ENCODE measurements around the gene BIRC3. TPM values are rescaled to one million over a fixed set of nuclear protein-coding genes. Genes with fewer than 3 reads are reported as not detected.

The BIRC3 gene
- total and polyA plus RNA-seq, 7 donors, result 9.1 to 92.6 (median 18.4) TPM

DNA sequence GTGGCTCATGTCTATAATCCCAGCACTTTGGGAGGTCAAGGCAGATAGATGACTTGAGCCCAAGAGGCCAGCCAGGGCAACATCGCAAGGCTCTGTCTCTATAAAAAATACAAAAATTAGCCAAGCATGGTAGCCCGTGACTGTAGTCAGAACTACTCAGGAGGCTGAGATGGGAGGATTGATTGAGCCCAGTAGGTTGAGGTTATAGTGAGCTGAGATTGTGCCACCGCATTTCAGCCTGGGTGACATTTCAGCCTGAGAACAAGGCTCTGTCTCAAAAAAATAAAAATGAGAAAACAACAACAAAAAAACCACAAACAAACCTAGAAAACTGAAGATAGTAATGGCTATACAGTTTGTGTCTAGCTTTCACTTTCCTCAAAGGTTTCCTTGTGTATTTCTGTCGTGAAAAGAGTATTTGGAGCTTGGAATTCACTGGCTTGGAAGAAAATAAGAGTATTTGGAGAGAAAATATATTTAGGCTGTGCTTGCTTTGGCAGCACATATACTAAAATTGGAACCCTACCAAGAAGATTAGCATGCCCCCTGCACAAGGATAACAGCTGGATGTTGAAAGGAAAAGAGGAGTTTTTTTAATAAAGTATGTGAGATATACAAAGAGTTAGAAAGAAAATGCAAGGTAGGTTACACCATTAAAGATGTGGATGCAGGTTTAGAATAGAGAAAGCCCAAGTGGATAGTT lies 3.9 kb upstream of the BIRC3 start:
- Histone ChIP-seq H3K27me3 (no peaks in the 10 kb centered on the region), H3K4me1 (peaks cover 0 to 43% (median 17%) of the 10 kb centered on the region in 4 donors), H3K36me3 (no peaks in the 10 kb centered on the region), H3K9me3 (no peaks in the 10 kb centered on the region), H3K4me3 (peak overlapping the region in 3 of 4 donors; percentile 4 to 25 (median 22)), H3K27ac (peak overlapping the region; percentile 62 to 74 (median 70))
- no peak for TF ChIP-seq EP300 (IDR thresholded peaks at IDR 0.05)
- TF ChIP-seq, protein P1, sequence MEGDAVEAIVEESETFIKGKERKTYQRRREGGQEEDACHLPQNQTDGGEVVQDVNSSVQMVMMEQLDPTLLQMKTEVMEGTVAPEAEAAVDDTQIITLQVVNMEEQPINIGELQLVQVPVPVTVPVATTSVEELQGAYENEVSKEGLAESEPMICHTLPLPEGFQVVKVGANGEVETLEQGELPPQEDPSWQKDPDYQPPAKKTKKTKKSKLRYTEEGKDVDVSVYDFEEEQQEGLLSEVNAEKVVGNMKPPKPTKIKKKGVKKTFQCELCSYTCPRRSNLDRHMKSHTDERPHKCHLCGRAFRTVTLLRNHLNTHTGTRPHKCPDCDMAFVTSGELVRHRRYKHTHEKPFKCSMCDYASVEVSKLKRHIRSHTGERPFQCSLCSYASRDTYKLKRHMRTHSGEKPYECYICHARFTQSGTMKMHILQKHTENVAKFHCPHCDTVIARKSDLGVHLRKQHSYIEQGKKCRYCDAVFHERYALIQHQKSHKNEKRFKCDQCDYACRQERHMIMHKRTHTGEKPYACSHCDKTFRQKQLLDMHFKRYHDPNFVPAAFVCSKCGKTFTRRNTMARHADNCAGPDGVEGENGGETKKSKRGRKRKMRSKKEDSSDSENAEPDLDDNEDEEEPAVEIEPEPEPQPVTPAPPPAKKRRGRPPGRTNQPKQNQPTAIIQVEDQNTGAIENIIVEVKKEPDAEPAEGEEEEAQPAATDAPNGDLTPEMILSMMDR (IDR thresholded peaks at IDR 0.05), result no peak
- TF ChIP-seq POLR2AphosphoS5 (IDR thresholded peaks at IDR 0.05), result no peak
- no peak for TF ChIP-seq POLR2A (IDR thresholded peaks at IDR 0.05)
- WGBS, 2 donors, result 63 to 70% methylated on average over 4 of the region's 4 CpGs
- no peak for DNase-seq
- intact Hi-C loops (cut with DNase I), result no loop called here

DNA sequence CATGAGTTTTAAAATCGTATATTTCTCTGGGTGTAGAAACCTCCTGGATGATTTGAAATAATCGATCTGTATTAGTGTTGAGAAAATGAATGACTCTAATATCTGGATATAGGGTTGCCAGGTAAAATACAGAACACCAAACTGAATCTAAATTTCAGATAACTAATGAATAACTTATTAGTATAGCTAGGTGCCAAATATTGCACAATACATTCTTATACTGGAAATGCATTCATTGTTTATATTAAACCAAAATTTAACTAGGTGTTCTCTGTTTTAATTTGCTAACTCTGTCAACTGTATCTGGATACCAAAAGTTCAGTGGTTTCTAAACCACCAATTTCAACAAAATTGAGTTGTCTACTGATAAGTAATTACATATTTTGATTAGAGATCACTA lies 2.5 kb upstream of the BIRC3 start:
- no peaks in the 10 kb centered on the region for H3K27me3 ChIP-seq
- H3K4me3 ChIP-seq, result no peak overlapping the region
- H3K27ac ChIP-seq, result peak overlapping the region in 1 of 4 donors; percentile 73
- intact Hi-C loops (cut with DNase I), result no loop called here
- TF ChIP-seq POLR2A (IDR thresholded peaks at IDR 0.05) (no peak), EP300 (IDR thresholded peaks at IDR 0.05) (no peak), POLR2AphosphoS5 (IDR thresholded peaks at IDR 0.05) (no peak)
- TF ChIP-seq, protein P1 (IDR thresholded peaks at IDR 0.05), result no peak
- H3K4me1 ChIP-seq, result peaks cover 0 to 52% (median 21%) of the 10 kb centered on the region in 4 donors
- H3K36me3 ChIP-seq, result no peaks in the 10 kb centered on the region
- 62 to 85% methylated on average over 2 of the region's 2 CpGs for WGBS, 2 donors
- no peaks in the 10 kb centered on the region for H3K9me3 ChIP-seq
- no peak for DNase-seq

DNA sequence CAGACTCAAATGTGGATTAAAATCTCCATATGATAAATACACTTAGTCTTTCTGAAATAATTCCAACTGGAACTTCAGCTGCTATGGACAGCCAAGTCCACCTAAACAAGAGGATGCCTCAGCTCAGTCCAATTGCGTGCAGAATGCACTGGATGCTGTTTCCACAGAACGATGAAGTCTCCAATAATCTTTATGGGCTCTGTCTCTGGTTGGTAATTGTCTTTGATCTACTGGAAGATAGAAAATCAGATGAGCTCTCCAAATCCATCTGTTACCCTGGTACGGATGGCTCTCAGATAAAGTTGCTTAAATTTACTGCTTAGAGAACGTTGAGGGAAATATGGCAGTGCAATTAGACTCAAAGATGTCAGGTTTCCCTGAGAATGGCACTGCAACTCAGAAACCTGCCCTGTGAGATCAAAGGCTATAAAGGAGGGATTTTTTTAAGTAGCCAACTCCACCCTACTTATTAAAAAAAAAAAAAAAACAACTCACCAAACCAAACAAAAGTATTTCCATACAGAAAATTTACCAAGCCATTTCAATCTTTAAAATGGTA lies 859 bp upstream of the BIRC3 start:
- no peaks in the 10 kb centered on the region for H3K27me3 ChIP-seq
- WGBS, 2 donors, result 19 to 46% methylated on average over 4 of the region's 4 CpGs
- H3K27ac ChIP-seq, result peak overlapping the region; percentile 78 to 85 (median 83)
- H3K4me3 ChIP-seq, result peak overlapping the region in 2 of 4 donors; percentile 56 to 70
- H3K4me1 ChIP-seq, result peaks cover 0 to 66% (median 29%) of the 10 kb centered on the region in 4 donors
- H3K9me3 ChIP-seq, result no peaks in the 10 kb centered on the region
- no peak for TF ChIP-seq POLR2AphosphoS5 (IDR thresholded peaks at IDR 0.05)
- no peak for TF ChIP-seq POLR2A (IDR thresholded peaks at IDR 0.05)
- TF ChIP-seq EP300 (IDR thresholded peaks at IDR 0.05), result no peak
- TF ChIP-seq, protein P1 (IDR thresholded peaks at IDR 0.05), result no peak
- DNase-seq, result no peak
- intact Hi-C loops (cut with DNase I), result loop anchor here (2.0 kb wide), 1 partner anchor 30 kb away; the partner anchor contains the start of gene BIRC2
- no peaks in the 10 kb centered on the region for H3K36me3 ChIP-seq

DNA sequence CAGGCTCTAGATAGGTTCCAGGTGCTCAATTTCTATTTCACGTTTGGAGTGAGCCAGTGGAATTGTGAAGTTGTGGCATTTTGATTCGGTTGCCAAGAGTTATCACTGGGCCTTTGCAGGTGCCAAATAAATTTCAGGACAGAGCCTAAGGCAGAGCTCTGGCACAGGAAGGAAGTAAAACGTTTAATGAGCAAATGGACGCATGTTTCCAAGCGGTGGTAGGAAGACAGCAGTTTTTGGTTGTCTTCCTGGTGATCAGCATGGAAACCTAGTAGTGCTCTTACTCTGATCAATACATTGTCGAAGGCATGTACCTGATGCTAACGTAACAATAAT lies 452 bp downstream of the BIRC3 start:
- WGBS, 2 donors, result 18 to 24% methylated on average over 7 of the region's 7 CpGs
- Histone ChIP-seq H3K27ac (peak overlapping the region; percentile 78 to 85 (median 83)), H3K4me3 (peak overlapping the region; percentile 56 to 73 (median 64)), H3K36me3 (no peaks in the 10 kb centered on the region), H3K9me3 (no peaks in the 10 kb centered on the region), H3K27me3 (no peaks in the 10 kb centered on the region), H3K4me1 (peaks cover 0 to 57% (median 29%) of the 10 kb centered on the region in 4 donors)
- TF ChIP-seq POLR2A (IDR thresholded peaks at IDR 0.05) (no peak), POLR2AphosphoS5 (IDR thresholded peaks at IDR 0.05) (no peak), EP300 (IDR thresholded peaks at IDR 0.05) (no peak)
- TF ChIP-seq, protein P1 (IDR thresholded peaks at IDR 0.05), result no peak
- DNase-seq, result no peak
- intact Hi-C loops (cut with DNase I), result loop anchor here (2.0 kb wide), 1 partner anchor 29 kb away; the partner anchor contains the start of gene BIRC2

Data from sigmoid colon (tissue), 7 donors.